HL-60 (cell line): Measurements from ENCODE around the gene FANCG.

Experiments used
- POLR2AphosphoS5 ChIP-seq: IDR thresholded peaks from 2 replicates; pipeline ENCODE4 v1.6.1; 2012; ENCODE audit warnings: low read depth
- TF ChIP-seq, protein P1 (sequence below): IDR thresholded peaks from one replicate; pipeline ENCODE4 v1.5.1; 2011; ENCODE audit warnings: low read length, control low read depth, inconsistent platforms; ENCODE audit not compliant: insufficient read depth

DNA sequence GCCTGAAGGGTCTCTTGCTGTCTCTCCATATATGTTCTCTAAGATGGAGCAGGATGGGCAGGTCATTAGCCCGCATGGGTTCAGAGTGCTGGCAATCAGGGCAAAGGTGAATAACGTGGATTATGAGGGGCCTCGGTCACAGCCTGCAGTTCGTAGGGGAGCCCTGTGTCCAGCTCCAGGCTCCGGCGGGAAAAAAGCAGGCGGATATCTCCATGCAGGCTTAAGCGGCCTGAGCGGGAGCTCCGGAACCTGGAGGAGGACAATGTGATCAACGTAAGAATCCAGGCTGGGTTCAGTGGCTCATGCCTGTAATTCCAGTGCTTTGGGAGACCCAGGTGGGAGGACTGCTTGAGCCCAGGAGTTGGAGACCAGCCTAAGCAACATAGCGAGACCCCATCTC lies 25.4 kb upstream of the FANCG start:
- TF ChIP-seq, protein P1, sequence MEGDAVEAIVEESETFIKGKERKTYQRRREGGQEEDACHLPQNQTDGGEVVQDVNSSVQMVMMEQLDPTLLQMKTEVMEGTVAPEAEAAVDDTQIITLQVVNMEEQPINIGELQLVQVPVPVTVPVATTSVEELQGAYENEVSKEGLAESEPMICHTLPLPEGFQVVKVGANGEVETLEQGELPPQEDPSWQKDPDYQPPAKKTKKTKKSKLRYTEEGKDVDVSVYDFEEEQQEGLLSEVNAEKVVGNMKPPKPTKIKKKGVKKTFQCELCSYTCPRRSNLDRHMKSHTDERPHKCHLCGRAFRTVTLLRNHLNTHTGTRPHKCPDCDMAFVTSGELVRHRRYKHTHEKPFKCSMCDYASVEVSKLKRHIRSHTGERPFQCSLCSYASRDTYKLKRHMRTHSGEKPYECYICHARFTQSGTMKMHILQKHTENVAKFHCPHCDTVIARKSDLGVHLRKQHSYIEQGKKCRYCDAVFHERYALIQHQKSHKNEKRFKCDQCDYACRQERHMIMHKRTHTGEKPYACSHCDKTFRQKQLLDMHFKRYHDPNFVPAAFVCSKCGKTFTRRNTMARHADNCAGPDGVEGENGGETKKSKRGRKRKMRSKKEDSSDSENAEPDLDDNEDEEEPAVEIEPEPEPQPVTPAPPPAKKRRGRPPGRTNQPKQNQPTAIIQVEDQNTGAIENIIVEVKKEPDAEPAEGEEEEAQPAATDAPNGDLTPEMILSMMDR: no peak
- TF ChIP-seq POLR2AphosphoS5: no peak
